B cell (primary cell): ENCODE results near the gene CHST11. TPM values are rescaled to one million over a fixed set of nuclear protein-coding genes. Genes with fewer than 3 reads are reported as not detected.

Experiments
- ATAC-seq: fragments of 200-7000 bp; cut with Tn5 transposase; one replicate; pipeline ENCODE4 v1.10.0; 2021; ENCODE audit warnings: low read depth, mild to moderate bottlenecking, moderate number of reproducible peaks, moderate library complexity
- CTCF ChIA-PET: fragments of 350-600 bp; sonication (Branson Sonifier 250); formaldehyde crosslinking; loops from one replicate; lab custom pipeline; 2021; ENCODE audit warnings: antibody characterized with exemption, inconsistent platforms; lab: Charles Lee
- POLR2A ChIA-PET: fragments of 350-600 bp; sonication (Branson Sonifier 250); formaldehyde crosslinking; loops from one replicate; lab custom pipeline; 2021; ENCODE audit warnings: antibody characterized with exemption; lab: Charles Lee
- DNase-seq: peaks from one replicate; pipeline ENCODE4 v3.0.0; 2013
- H2AFZ ChIP-seq: 2 replicates; pipeline ENCODE4 v1.6.1; 2012; ENCODE audit warnings: mild to moderate bottlenecking, low read depth, low read length; ENCODE audit not compliant: insufficient read depth, poor library complexity, severe bottlenecking
- H3K27ac ChIP-seq, 2 donors: 1 replicate in 1 of 2; 2 replicates in 1 of 2; pipeline ENCODE4 v1.5.1; 2012 to 2013; ENCODE audit warnings: low read length in 2 of 2, mild to moderate bottlenecking in 2 of 2, moderate library complexity in 1 of 2
- H3K27me3 ChIP-seq, 4 experiments: fragments of 200-600 bp in 1 of 4; sonication (generic) in 1 of 4; replicated peaks in 1 of 4; 1 replicate in 2 of 4; 2 replicates in 2 of 4; pipeline versions ENCODE4 v1.6.1 to v1.7.0; 2013 to 2016; ENCODE audit warnings: low read length in 3 of 4, mild to moderate bottlenecking in 2 of 4, mixed read lengths in 1 of 4, moderate library complexity in 1 of 4; ENCODE audit not compliant: insufficient read depth in 4 of 4, control insufficient read depth in 3 of 4; ENCODE audit errors: control extremely low read depth in 1 of 4
- H3K36me3 ChIP-seq, 2 experiments: replicated peaks in 1 of 2; 1 replicate in 1 of 2; 2 replicates in 1 of 2; pipeline versions ENCODE4 v1.6.1 to v1.7.1; 2013; ENCODE audit warnings: low read length in 1 of 2; ENCODE audit not compliant: insufficient read depth in 2 of 2, control insufficient read depth in 1 of 2; ENCODE audit errors: control extremely low read depth in 1 of 2, extremely low read depth in 1 of 2
- H3K4me1 ChIP-seq, 2 donors: fragments of 200-600 bp in 1 of 2; sonication (generic) in 1 of 2; 1 replicate in 1 of 2; 2 replicates in 1 of 2; pipeline versions ENCODE4 v1.5.1 to v1.6.1; 2013 to 2017; ENCODE audit warnings: low read length in 2 of 2; ENCODE audit not compliant: control insufficient read depth in 2 of 2, insufficient read depth in 2 of 2
- H3K4me2 ChIP-seq: replicated peaks from 2 replicates; pipeline ENCODE3; 2012; ENCODE audit warnings: mild to moderate bottlenecking, low read depth, low read length; ENCODE audit not compliant: poor library complexity, severe bottlenecking
- H3K4me3 ChIP-seq, 5 experiments: fragments of 200-600 bp in 1 of 5; sonication (generic) in 1 of 5; 1 replicate in 3 of 5; 2 replicates in 2 of 5; pipeline versions ENCODE4 v1.5.1 to v1.7.0; 2011 to 2016; ENCODE audit warnings: low read length in 4 of 5, mild to moderate bottlenecking in 4 of 5, low read depth in 2 of 5, control low read depth in 1 of 5, moderate library complexity in 1 of 5; ENCODE audit not compliant: insufficient read depth in 1 of 5; ENCODE audit errors: control extremely low read depth in 1 of 5, extremely low read depth in 1 of 5
- H3K79me2 ChIP-seq: fragments of 200-600 bp; sonication (generic); one replicate; pipeline ENCODE4 v1.6.0; 2016; ENCODE audit warnings: low read length; ENCODE audit not compliant: control insufficient read depth, insufficient read depth
- H3K9ac ChIP-seq: fragments of 200-600 bp; sonication (generic); 2 replicates; pipeline ENCODE4 v1.6.1; 2017; ENCODE audit warnings: mild to moderate bottlenecking, low read length, moderate library complexity
- H3K9me3 ChIP-seq, 3 donors: one replicate each; pipeline versions ENCODE4 v1.6.1 to v1.7.1; 2013; ENCODE audit warnings: low read length in 2 of 3; ENCODE audit not compliant: control insufficient read depth in 2 of 3, insufficient read depth in 1 of 3; ENCODE audit errors: control extremely low read depth in 1 of 3
- H4K20me1 ChIP-seq: 2 replicates; pipeline ENCODE4 v1.6.0; 2012; ENCODE audit warnings: mild to moderate bottlenecking, low read length; ENCODE audit not compliant: insufficient read depth, control insufficient read depth, poor library complexity, severe bottlenecking
- H3K27ac Mint-ChIP-seq: one replicate; pipeline ENCODE4 v1.8.0; 2021; ENCODE audit warnings: mixed read lengths
- H3K27me3 Mint-ChIP-seq: one replicate; pipeline ENCODE4 v1.8.0; 2021; ENCODE audit warnings: mixed read lengths
- H3K4me1 Mint-ChIP-seq: one replicate; pipeline ENCODE4 v1.8.0; 2021; ENCODE audit warnings: mixed read lengths
- H3K4me3 Mint-ChIP-seq: one replicate; pipeline ENCODE4 v1.8.0; 2021; ENCODE audit warnings: mixed read lengths
- H3K9me3 Mint-ChIP-seq: one replicate; pipeline ENCODE4 v1.8.0; 2022; ENCODE audit warnings: mixed read lengths; ENCODE audit not compliant: insufficient read depth
- CTCF ChIP-seq: fragments of 200-600 bp; IDR thresholded peaks from one replicate; pipeline ENCODE4 v1.8.0; 2022; ENCODE audit warnings: antibody characterized with exemption, mild to moderate bottlenecking
- EZH2 ChIP-seq: IDR thresholded peaks from 2 replicates; pipeline ENCODE4 v1.6.1; 2012; ENCODE audit warnings: borderline replicate concordance, low read depth, mild to moderate bottlenecking, moderate library complexity, low read length; ENCODE audit not compliant: insufficient read depth, poor library complexity, severe bottlenecking
- WGBS: methylation state at CpG from one replicate; pipeline ENCODE4 v1.1.5; 2013; ENCODE audit warnings: missing lambda C conversion rate; ENCODE audit not compliant: insufficient coverage; 5-methylcytosine and 5-hydroxymethylcytosine counted together
- intact Hi-C: fragments of 100-400 bp; cut with micrococcal nuclease; formaldehyde crosslinking; loops from one replicate; pipeline ENCODE4 v1.10.0; 2022
- polyA plus RNA-seq: library from polyadenylated mRNA; depleted of rRNA; stranded (reverse); fragments of >200 nt; gene quantifications from 2 replicates; pipeline ENCODE4 v1.2.3, GENCODE V29; 2012
- total RNA-seq, 2 donors: library from RNA; stranded (reverse); fragments of 120-200 nt in 1 of 2; gene quantifications; 1 replicate in 1 of 2; 2 replicates in 1 of 2; pipeline versions ENCODE4 v1.2.3 to v1.2.4, GENCODE V29; 2013 to 2022

The CHST11 gene
- total and polyA plus RNA-seq, 2 donors (not counting 1 experiment from before 2014, with no cell fraction given): 46.3 to 152 TPM

- no peak overlapping the region for H3K4me2 ChIP-seq
- H3K9me3 ChIP-seq: no peaks in the 10 kb centered on the region
- no peak overlapping the region for H2AFZ ChIP-seq
- ATAC-seq (no peak), DNase-seq (no peak)
- POLR2A ChIA-PET: no interaction called here
- H4K20me1 ChIP-seq: peaks cover 32% of the 10 kb centered on the region
- Mint-ChIP-seq H3K4me1 (peaks cover 49% of the 10 kb centered on the region), H3K4me3 (no peak overlapping the region), H3K9me3 (no peaks in the 10 kb centered on the region), H3K27ac (no peak overlapping the region), H3K27me3 (no peaks in the 10 kb centered on the region)
- H3K27me3 ChIP-seq: no peaks in the 10 kb centered on the region
- TF ChIP-seq EZH2 (no peak), CTCF (no peak)
- H3K9ac ChIP-seq: no peak overlapping the region
- CTCF ChIA-PET: no interaction called here
- WGBS: 100% methylated on average over 4 of the region's 7 CpGs
- peaks cover 0 to 10% of the 10 kb centered on the region in 2 experiments for H3K36me3 ChIP-seq
- H3K4me3 ChIP-seq: no peak overlapping the region
- H3K4me1 ChIP-seq: peaks cover 0 to 3% of the 10 kb centered on the region in 2 donors
- peaks cover 95% of the 10 kb centered on the region for H3K79me2 ChIP-seq
- intact Hi-C loops: no loop called here
- no peak overlapping the region for H3K27ac ChIP-seq
Observed at GRCh38 chr12:104619305-104619704, 162.6 kb downstream of the CHST11 start.

- Histone ChIP-seq H4K20me1 (peaks cover 32% of the 10 kb centered on the region), H3K9ac (no peak overlapping the region), H2AFZ (no peak overlapping the region), H3K4me3 (no peak overlapping the region), H3K27me3 (no peaks in the 10 kb centered on the region), H3K4me1 (peaks cover 0 to 3% of the 10 kb centered on the region in 2 donors), H3K27ac (no peak overlapping the region), H3K9me3 (no peaks in the 10 kb centered on the region), H3K4me2 (no peak overlapping the region), H3K79me2 (peaks cover 97% of the 10 kb centered on the region), H3K36me3 (peaks cover 0 to 10% of the 10 kb centered on the region in 2 experiments)
- Mint-ChIP-seq H3K4me3 (no peak overlapping the region), H3K27me3 (no peaks in the 10 kb centered on the region), H3K4me1 (peaks cover 50% of the 10 kb centered on the region), H3K27ac (no peak overlapping the region), H3K9me3 (no peaks in the 10 kb centered on the region)
- TF ChIP-seq CTCF (no peak), EZH2 (no peak)
- ATAC-seq (no peak), DNase-seq (no peak)
- ChIA-PET POLR2A (no interaction called here), CTCF (interaction anchor here (0.7 kb wide), 1 partner anchor 239 kb away, joined by 3 read pairs; no protein-coding TSS in a partner anchor)
- intact Hi-C loops: no loop called here
- WGBS: 96% methylated on average over 4 of the region's 5 CpGs
Observed at GRCh38 chr12:104620837-104621531, 164.2 kb downstream of the CHST11 start.
